GM19238 (cell line): ENCODE results near the gene TRAT1.
"Not testable (repeated sequence)": the region's sequence is repeated elsewhere in the genome, so short reads cannot be mapped to it uniquely, and the experiment has no call there.

Source experiments
- DNase-seq: peaks from one replicate; pipeline ENCODE4 v3.0.0; 2011; ENCODE audit warnings: low spot score; ENCODE audit not compliant: insufficient read length

TRAT1 gene, protein sequence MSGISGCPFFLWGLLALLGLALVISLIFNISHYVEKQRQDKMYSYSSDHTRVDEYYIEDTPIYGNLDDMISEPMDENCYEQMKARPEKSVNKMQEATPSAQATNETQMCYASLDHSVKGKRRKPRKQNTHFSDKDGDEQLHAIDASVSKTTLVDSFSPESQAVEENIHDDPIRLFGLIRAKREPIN

DNA sequence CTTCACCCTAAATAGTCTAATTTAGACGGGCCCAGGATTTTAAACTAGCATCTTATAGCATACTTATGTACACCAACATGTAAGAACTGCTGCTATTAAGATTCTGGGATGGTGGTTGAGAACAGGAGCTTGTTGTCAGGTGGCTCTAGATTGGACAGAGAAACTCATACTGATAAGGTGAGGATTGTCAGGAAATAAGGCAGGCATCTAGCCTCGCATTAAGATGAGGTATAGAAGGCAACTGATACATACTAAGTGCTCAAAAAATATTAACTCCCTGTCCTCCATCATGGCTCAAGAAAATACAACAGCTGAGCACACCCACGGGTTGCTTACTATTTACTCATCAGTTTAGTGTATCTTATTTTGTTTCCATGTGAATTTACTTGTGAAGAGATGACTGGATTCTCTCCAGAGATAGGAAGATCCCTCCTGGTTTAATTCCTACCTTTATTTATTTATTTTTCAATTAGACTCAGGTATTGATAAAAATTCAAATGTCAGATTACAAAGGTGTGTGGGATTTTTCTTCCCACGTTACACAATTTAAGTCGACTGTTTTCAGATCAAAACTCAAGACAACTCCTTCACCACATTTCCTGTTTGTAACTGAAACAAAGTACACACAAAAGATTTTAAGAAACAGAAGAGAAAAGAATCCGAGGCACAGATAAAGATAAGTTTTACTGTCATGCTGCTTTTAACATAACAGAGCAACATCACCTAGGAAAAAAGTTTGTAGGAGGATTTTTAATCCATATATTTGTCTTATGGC lies at the start of gene TRAT1:
TSS of gene TRAT1 (plus strand) at position 664 of the 775 bp plus-strand sequence. CDS start 142 bp downstream, outside the sequence.
- DNase-seq: no peak

DNA sequence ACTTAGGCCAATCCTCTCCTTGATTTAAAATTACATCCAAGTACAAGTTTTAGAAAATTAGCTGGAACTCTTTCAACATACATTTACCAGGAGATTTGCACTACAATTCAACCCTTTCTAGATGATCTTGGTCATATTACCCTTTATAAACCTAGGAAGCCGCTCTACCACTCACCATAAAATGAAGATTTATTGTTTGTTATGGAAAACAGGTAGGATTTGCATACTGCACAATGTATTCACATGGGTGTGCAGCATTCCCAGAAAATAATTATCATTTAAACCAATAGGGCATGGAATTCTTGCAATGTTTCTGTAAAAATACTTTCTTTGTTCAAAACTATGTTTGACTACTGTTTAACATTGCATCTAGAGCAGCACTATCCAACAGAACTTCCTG lies 46.9 kb upstream of the TRAT1 start:
- no peak for DNase-seq

GRCh38 chr3:108779496-108779895 lies 43.1 kb upstream of the TRAT1 start:
- no peak for DNase-seq

- no peak for DNase-seq
Observed at GRCh38 chr3:108780235-108780634, 42.4 kb upstream of the TRAT1 start.

GRCh38 chr3:108791473-108791872 lies 31.1 kb upstream of the TRAT1 start:
- DNase-seq: no peak

DNA sequence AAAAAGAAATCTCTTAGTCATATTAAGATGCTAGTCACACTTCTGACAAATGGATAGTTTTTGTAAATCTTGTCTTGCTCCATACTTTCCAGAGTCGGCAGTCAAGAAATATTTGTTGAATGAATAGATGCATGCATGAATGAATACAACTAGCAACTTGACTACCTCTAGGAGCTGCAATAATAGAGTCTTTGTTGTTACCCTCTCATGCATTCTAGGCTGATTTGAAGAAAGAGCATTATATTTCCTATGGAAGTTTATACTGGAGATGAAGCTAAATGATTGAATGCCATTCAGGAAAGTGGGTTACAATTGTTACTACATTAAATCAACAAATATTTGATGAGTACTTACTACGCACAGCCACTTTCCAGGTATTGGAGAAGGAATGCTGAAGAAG lies 18.1 kb upstream of the TRAT1 start:
- no peak for DNase-seq

- DNase-seq: no peak
Observed at GRCh38 chr3:108804966-108805365, 17.6 kb upstream of the TRAT1 start.

- DNase-seq: no peak
Observed at GRCh38 chr3:108806316-108806715, 16.3 kb upstream of the TRAT1 start.

DNA sequence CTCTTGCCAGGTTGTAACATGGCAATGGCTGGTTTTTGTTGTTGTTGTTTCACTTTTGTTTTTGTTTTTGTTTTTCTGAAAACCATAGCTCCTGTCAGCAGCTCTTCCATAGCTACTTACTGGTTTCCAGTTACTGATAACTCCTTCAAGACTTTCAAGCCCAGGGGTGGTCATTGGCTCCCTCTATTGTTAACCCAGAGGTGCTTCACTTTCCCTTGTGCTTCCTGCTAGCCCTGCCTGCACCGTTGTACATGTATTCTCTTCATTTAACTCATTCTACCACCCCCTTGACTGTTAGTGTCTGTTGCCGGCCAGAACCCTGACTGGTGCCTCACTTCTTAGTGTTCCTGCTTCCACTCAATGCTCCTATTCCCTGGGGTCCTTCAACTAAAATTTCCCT lies 4.2 kb upstream of the TRAT1 start:
- DNase-seq: no peak

GRCh38 chr3:108820586-108820985 lies 2.0 kb upstream of the TRAT1 start:
- no peak for DNase-seq

DNA sequence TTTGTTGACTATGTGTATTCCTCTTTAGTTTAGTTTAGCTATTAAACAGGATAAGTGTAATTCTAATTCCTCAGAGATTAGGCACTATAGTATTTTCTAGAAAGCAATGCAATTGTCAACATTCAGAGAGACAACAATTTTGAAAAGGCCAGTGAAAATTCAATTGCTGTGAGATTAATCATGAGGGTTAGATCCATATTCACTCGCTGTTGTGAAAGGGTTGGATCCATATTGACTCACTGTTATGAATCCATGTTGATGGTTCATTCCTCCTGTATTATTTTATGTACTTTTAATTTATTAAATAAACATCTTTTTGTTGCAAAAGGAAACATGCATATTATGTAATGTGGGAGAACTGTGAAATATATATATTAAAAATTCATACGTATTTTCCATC lies 641 bp downstream of the TRAT1 start:
- no peak for DNase-seq

DNA sequence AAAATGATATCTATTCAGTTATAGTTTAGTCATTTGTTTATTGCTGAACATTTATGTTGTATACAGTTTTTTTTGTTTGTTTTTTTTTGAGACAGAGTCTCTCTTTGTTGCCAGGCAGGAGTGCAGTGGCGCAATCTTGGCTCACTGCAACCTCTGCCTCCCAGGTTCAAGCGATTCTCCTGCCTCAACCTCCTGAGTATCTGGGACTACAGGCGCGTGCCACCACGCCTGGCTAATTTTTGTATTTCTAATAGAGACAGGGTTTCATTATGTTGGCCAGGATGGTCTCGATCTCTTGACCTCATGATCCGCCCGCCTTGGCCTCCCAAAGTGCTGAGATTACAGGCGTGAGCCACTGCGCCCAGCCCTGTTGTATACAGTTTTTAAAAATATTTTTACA lies 1.2 kb downstream of the TRAT1 start:
- DNase-seq: not testable (repeated sequence)

GRCh38 chr3:108826309-108827187 lies 4.0 kb downstream of the TRAT1 start:
- DNase-seq: no peak

- no peak for DNase-seq
Observed at GRCh38 chr3:108830381-108830780, 7.8 kb downstream of the TRAT1 start.

GRCh38 chr3:108830991-108831614 lies 8.5 kb downstream of the TRAT1 start:
- no peak for DNase-seq

GRCh38 chr3:108833611-108834010 lies 11.0 kb downstream of the TRAT1 start:
- DNase-seq: no peak

DNA sequence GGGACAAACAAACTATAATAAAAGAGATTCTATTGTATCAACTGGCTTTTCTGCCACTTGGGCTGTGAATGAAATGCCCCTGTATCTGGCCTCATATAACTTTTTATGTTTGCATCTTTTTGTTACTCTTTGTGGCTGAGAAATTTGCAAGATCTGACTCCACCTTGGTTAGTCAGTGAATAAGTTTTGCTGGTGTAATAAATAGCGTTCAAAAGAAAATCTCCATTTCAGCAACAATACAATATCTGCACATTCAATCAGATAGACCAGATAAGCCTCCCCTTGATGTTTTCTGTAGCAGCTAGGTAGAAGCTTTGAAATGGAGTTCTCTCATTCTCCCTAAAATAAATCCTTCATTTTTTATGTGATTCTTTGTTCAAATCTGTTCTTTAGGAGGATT lies 12.0 kb downstream of the TRAT1 start:
- no peak for DNase-seq

DNA sequence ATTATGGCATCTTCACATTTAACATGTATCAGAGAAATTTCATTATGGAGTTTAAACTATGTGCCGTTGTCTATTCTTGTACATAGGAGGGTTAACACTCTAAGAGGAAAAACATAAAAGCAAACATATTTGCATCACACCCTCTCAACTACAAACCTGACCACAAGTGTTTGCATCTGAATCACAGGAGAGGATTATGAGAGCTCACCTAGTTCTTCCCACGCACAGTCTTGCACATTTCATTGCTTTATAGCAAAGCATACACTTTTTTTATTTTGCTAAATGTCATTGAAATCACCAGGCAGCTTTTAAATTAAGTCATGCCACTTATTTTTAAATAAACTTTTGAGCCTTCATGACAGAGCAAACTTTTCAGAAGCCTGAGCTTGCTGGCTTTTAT lies 12.5 kb downstream of the TRAT1 start:
- no peak for DNase-seq

DNA sequence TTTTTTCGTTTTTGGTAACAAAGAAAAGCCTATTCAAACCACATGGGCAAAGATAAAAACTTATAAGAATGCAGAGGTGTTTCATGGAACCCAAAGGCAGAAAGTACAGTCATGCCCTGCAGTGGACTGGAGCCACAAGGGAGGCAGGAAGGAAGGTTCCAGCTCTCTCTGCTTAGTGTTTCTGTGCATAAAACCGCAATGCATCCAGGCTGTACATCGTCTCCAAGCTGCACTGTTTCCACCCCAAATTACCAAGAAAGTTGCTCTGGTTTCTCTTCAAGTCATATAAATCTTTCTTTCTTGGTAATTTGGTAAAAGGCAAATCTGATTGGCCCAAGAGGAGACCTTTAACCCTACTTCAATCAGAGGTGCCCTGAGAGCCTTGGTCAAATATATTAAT lies 15.8 kb downstream of the TRAT1 start:
- DNase-seq: no peak

GRCh38 chr3:108845709-108846293 lies 23.2 kb downstream of the TRAT1 start:
- no peak for DNase-seq

- no peak for DNase-seq
Observed at GRCh38 chr3:108847187-108847586, 24.6 kb downstream of the TRAT1 start.
